Esophagus mucosa (tissue), 1 donor: ENCODE results near the gene DISC1. TPM values are rescaled to one million over a fixed set of nuclear protein-coding genes. Genes with fewer than 3 reads are reported as not detected.
A peak's percentile ranks its signal among the peaks of the same experiment; 100 is the strongest.

ENCODE experiments used
- ATAC-seq: fragments of 200-7000 bp; cut with Tn5 transposase; one replicate; pipeline ENCODE4 v1.9.1; 2020
- total RNA-seq: library from RNA; stranded (reverse); gene quantifications from one replicate; pipeline ENCODE4 v1.2.4, GENCODE V29; 2023
- donor health status: DM: yes; HTN: yes; CAD: no.

DISC1 gene
- total RNA-seq, 1 donor from 2014 or later: 2.4 TPM

- ATAC-seq: no peak
Observed at GRCh38 chr1:232057217-232057895, 430.8 kb downstream of the DISC1 start.

GRCh38 chr1:232057896-232058274 is 431.3 kb downstream of the DISC1 start:
- ATAC-seq: no peak

- no peak for ATAC-seq
Observed at GRCh38 chr1:232059726-232060374, 433.3 kb downstream of the DISC1 start.

- ATAC-seq: peak; percentile 67
Observed at GRCh38 chr1:232062967-232063366, 436.4 kb downstream of the DISC1 start.

GRCh38 chr1:232066521-232066920 is 439.9 kb downstream of the DISC1 start:
- ATAC-seq: no peak

DNA sequence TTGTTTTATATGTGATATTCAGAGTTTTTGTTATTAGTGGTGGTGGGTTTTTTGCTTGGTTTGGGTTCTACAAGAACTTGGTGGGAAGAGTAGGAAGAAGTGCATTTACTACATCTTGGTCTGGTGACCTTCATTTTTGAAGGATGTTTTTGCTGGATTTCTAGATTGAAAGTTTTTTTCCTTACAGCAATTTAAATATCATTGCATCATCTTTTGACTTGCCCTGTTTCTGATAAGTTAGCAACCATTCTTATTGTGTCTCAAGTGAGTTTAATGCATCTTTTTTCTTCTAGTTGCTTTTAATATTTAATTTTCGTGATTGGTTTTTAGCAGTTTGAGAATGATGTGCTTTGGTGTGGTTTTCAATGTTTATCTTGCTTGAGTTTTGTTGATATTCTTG is 447.7 kb downstream of the DISC1 start:
- ATAC-seq: no peak

DNA sequence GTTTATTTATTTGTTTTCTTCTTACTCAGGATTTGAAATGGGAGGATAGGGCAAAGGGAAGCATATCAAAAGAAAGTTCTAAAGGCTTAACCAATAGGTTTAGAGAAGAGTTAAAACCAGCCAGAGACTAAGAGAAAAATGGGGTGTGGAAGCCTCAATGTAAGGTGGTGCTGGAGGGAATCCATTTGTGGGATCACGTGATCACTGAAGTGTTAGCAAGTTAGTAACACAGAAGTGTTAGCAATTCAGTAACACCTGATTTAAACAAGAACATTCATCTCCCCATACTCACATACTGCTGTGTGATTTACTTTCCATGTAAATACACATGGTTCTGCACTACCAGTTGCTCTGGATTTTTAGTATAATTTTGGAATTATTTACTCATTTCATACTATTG is 451.2 kb downstream of the DISC1 start:
- ATAC-seq: no peak

DNA sequence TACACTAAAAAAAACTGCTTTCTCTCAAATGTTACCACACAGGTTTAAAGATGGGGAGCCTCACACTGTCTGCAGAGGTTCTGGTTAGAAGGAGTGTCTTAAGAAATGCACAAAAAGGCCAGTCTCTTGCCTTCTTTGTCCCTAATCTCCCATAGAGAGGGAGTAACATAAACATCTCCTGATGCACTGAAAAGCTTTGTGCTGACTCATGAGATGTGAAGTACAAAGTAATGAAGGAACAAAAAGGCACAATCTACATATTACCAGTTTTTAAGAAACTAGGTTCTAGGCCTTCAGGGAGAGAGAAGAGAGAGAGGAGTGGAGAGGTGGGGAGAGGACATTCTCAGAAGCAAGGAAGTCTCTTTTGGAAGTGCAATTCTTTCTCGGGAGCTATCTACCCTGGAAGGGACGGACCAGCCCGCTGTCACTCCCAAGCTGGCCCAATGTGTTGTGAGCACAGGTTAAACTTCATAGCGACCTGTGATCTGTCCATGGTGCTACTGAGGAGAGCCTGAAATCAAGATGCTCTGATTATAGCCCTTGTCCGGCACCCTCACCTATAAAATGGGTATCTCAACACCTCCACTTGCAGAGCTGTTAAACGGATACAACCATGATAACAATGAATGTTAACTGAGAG is 458.1 kb downstream of the DISC1 start:
- no peak for ATAC-seq

- ATAC-seq: no peak
Observed at GRCh38 chr1:232090816-232091215, 464.2 kb downstream of the DISC1 start.

Other genes starting within 250 kb of the DISC1 start
- 16.7 TPM for gene EGLN1, start 204.5 kb upstream of the DISC1 start, total RNA-seq
- gene TSNAX, start 98.1 kb upstream of the DISC1 start, total RNA-seq: 21.3 TPM